CMK (cell line): ENCODE measurements around the gene LRP1B.
"Not testable (repeated sequence)": the region's sequence is repeated elsewhere in the genome, so short reads cannot be mapped to it uniquely, and the experiment has no call there.

Source experiments
- DNase-seq: peaks from one replicate; pipeline ENCODE4 v3.0.0-alpha.2; 2010; ENCODE audit warnings: low read depth

LRP1B gene

GRCh38 chr2:140604096-140604495 lies 1526.7 kb downstream of the LRP1B start:
- no peak for DNase-seq

DNA sequence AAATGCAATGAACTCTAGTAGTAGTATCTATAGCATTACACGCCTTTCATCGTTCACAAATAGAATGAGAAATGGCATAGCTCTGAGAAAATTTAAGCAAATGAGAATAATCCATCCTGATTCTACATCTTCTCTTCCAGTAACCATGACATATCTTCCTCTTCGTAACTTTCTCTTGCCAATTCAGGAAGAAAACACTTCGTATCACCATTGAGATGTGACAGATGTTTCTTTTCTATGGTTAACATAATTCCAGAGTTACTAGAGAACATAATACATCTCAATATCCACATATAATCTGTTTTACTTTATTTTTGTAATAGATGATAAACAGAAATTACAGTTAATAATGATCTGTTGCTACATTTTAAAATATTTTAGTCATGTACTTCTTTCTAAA lies 1527.4 kb downstream of the LRP1B start:
- DNase-seq = no peak

GRCh38 chr2:140601801-140602200 lies 1529.0 kb downstream of the LRP1B start:
- no peak for DNase-seq

- no peak for DNase-seq
Measured at GRCh38 chr2:140601342-140601741, 1529.5 kb downstream of the LRP1B start.

DNA sequence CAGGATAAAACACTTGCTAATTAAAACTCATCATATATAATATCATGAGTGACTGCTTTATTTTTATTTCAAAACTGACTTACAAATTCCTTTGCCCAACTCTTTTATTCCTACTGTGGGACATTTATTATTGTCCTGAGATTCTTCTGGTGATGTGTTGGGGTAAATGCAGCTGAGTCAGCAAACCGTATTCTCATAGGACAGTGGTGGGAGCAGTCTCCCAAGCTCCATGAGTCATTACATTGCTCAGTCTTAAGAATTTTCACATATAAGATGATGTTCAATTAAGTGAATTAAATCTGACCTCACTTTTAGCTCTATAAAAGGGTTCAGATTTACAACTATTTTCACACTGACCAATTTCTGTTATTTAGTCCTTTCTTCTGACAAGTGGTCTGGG lies 1530.7 kb downstream of the LRP1B start:
- DNase-seq = no peak

DNA sequence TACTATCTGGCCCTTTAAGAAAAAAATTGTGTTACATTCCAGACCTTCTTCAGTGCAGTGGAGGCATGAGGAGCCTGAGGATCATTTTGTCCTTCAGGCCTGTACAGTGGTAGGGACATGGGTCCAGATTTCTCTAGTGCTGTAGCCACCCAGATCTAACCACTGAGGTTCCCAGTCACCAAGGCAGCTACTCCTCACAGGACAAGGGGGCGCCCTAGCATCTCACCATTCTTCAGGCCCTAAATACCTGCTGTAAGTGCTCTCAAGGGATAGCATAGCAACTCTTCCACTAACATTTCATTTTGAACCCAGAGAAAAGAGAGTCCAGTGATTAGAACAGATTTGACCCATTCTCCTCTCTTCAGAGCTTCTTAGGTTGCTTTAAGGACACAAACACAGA lies 1533.0 kb downstream of the LRP1B start:
- no peak for DNase-seq

GRCh38 chr2:140597205-140597604 lies 1533.6 kb downstream of the LRP1B start:
- no peak for DNase-seq

DNA sequence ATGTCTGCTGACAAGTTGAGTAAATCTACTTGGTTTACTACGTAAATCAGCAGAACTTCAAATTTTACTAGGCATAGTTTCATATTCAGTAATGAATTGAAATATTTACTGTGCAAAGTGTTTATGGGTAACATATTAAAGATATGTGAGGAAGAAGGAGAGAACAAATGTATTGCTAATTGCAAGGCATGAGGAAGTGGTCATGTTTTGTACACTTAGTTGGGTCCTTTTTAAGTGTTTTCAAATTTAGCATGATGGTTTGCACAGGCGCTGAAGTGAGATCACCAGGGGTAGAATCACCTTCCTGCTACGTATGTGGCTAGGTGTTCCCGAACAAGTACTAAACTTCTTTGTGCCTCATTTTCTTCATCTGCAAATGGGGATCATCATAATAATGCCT lies 1534.4 kb downstream of the LRP1B start:
- DNase-seq = no peak

DNA sequence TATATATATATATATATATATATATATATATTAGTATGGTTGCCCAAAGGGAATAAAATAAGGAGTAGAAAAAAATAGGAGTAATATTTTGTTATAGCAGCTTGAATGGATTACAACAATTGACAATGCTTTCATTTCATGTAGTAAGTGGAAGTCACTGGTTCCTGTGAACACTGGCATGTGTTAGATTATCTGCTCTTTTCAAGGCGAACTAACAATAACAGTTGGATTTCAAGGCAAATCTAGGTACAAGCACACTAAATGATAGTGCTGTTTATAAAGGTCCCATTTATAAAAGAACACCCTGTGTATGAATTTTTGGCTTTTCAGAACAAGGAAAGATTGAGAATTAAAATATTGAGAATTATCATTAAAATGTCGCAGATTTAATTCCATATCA lies 1535.7 kb downstream of the LRP1B start:
- DNase-seq = no peak

DNA sequence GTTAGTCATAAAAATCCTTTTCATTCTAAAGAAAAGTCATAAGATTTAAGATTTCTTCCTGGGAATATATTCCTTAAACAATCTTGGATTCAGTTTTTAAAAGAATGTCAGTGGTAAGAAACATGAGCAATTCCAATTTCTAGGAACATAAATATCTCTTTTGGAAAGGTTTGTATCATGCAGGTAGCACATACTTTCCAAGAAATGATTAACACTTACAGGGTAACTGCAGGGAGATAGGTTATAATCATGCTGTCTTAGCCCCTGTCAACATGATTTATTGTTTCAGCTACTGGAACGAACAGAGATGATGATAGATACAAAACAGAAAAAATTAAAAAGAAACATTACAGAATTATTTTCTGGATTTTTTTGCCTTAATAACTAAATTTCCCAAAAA lies 1537.7 kb downstream of the LRP1B start:
- DNase-seq = no peak

DNA sequence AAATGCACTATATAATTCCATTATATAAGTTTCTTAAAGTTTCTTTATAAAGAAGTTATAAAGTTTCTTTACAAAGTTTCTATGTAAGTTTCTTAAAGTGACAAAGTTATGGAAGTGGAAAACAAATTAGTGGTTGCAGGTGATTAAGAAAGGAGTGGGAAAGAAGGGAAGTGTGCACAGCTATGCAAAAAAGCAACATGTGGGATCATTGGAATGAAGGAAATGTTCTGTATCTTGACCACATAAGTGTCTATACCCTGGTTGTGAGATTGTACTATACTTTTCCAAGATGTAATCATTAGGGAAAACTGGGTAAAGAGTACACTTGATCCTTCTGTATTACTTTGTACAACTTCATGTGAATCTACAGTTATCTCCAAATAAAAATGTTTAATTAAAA lies 1541.1 kb downstream of the LRP1B start:
- DNase-seq = no peak

DNA sequence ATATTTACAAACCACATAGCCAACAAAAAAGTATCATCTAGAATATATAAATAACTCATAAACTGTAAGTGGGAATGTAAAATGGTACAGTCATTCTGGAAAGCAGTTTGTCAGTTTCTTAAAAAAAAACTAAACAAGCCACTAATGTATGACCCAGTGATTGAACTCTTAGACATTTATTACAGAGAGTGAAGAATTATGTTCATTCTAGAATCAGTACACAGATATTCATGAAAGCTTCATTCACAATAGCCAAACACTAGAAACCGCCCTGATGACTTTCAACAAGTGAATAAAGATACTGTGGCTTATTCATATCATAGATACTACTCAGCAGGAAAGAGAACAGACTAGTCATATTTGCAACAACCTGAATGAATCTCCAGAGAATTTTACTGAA lies 1541.5 kb downstream of the LRP1B start:
- no peak for DNase-seq

- no peak for DNase-seq
Measured at GRCh38 chr2:140586379-140586778, 1544.4 kb downstream of the LRP1B start.

DNA sequence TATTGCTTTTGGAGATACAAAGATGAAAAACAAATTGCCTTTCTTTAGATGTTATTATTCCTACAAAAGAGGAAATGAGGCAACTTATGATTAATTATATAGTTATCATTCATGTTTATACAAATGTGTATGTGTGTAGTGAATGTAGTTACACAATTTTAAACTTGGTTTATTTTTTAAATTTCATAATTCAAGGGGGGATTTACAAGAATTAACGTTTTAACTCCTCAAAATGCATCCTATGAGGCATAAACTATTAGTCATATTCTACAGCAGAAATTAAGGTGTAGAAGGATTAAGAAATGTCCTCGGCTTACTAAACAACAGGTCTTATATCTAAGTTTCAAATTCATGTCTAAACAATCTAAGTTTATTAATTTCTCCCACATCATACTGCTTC lies 1545.8 kb downstream of the LRP1B start:
- no peak for DNase-seq

DNA sequence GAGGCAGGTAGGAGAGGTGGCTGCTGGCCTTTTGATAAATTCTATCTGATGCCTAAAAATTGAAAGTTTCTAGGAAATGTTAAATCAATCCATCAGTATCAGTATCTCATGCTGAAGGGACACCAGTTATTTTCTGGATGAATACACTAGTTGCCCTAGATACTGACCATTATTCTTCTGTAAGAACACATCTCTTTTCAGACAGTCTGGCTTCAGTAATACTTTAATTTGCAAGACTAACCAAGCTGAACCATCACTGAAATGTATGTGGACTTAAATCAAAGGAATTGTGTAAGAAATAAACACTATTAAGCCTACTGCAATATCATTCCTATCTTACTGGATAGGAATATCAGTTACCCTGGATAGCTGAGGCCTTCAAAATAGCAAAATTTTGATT lies 1546.3 kb downstream of the LRP1B start:
- no peak for DNase-seq

DNA sequence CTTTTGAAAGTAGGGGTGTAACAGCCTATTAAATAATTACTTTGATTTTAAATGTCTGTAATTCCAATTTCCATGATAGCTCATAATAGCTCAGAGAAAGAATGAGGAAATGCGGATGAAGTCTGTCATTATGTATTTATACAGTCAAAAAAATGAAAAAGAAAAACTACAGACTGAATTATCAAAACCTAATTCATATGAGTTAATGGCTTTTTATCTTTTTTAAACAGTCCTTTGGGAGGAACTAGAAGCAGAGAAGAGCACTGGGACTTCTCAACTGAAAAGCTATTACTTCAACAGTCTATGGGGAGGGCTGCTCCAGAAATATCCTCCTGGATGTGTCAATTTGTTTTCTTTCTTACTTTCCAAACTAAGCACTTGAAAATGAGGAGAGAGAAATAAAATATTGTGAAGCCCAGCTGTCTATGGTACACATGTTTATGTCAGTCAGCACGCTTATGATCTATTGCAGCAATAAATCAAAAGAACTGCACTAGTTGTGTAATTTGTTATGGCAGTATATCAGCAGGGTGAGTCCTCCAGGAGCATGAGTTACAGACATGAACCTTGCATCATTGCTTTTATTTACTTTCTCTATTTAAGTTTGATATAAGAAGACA lies 1550.2 kb downstream of the LRP1B start:
- no peak for DNase-seq

DNA sequence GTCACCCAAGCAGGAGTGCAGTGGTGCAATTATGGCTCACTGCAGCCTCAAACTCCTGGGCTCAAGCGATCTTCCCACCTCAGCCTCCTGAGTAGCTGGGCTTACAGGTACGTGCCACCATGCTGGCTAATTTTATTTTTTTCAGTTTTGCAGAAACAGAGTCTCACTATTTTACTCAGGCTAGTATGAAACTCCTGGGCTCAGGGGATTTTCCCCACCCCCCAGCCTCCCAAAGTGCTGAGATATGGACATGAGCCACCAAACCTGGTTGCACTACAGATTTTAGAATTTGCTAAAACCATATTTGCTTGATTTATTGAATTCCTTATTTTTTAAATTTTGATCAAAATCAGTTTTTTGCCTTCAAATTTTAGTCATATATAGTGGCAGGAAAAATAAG lies 1553.4 kb downstream of the LRP1B start:
- no peak for DNase-seq

DNA sequence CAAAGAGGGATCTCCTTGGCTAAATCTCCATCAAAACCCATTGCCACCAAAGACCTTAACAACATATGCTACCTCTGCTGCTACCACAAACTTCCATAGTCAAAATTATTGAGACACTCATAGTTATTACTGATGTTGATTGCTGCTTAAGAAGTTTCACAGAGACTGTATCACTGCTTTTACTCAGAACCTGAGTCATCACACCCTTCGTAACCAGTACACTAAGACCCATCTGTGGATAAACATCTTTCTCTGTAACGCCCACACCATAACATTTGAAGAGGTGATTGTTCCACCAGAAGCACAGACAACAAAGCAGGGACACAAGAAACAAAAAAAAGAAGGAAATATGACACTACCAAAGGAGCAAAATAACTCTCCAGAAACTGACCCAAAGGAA lies 1563.1 kb downstream of the LRP1B start:
- DNase-seq = no peak

DNA sequence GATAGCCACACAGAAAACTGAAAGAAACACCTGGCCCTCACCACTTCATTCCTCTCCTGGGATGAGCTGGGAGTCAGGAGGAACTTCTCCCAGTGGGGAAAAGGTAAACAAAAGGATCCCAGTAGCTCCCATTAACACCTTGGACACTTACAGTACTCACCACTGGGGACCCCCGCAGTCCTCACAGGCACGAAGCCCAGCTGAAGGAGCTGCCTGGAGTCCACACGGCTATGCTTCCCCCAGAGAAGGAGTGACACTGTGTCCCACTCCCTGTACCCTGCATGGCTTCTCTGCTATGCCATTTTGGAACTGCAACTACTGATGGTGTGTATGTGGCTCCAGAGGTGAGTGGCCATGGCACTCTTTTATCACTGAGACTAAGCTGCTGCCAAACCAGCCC lies 1565.1 kb downstream of the LRP1B start:
- DNase-seq = no peak

- no peak for DNase-seq
Measured at GRCh38 chr2:140555701-140556100, 1575.1 kb downstream of the LRP1B start.

DNA sequence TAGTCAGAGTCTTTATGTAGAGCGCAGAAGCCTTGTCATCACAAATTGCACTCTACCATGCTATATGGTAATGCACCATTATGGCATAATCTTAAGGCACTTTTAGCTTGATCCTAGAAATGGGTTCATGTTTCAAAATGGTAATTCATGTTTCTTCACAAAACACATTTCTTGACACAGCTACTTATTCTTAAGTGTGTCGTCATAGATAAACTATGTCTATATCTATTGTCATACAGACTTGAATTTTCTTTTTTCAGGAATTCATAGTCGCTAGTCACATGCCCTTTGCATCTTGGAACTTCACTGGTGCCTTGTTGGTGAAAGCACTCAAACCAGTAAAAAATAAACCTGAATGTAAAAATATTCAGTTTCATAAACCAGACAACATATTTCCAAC lies 1578.2 kb downstream of the LRP1B start:
- DNase-seq = no peak

DNA sequence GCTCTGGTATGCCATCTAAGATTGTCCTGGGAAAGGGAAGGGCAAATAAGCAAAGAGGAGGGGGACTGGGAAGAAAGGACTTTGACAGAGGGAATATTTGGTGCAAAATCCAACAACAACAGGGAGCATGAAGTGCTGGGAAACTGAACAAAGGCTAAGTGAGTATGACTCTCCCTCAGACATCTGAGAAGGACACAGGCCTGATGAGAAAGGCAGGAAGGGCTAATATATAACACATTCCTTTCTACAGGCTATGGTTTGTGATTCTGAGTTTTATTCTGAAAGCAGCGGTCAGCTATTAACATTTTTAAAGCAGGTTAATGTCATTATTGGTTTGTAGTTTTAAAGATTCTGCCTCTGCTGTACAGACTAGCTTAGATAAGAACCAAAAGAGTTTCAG lies 1579.5 kb downstream of the LRP1B start:
- no peak for DNase-seq

GRCh38 chr2:140550821-140551220 lies 1580.0 kb downstream of the LRP1B start:
- DNase-seq = no peak

DNA sequence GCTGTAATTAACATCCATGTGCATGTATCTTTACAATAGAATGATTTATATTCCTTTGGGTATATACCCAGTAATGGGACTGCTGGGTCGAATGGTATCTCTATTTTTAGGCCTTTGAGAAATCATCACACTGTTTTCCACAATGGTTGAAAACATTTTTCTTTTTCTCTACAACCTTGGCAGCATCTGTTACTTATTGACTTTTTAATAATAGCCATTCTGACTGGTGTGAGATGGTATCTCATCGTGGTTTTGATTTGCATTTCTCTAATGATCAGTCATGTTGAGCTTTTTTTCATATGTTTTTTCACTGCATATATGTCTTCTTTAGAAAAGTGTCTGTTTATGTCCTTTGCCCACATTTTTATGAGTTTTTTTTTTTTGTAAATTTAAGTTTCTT lies 1586.0 kb downstream of the LRP1B start:
- not testable (repeated sequence) for DNase-seq

DNA sequence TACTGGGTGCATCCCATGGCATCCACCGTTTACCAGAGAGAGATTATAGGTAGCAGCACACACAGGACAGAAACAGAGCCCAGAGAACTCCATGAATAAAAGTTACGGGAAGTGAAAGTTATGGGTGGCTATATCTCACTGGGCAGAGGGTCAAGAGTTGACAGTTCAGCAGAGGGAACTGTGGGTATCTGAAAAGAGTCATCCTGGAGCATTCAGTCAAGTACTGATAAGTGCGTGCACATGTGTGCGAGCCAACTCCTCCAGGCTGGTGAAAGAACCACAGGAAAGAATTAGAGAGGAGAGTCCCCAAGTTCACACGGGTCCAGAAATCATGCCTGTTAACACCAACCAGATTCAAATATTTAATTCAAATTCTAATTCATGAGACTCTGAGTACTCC lies 1588.2 kb downstream of the LRP1B start:
- DNase-seq = peak; percentile 11
